HepG2 (cell line): ENCODE results near the gene TPBGL. TPM values are rescaled to one million over a fixed set of nuclear protein-coding genes. Genes with fewer than 3 reads are reported as not detected.

Experiments used
- ATAC-seq: fragments of 200-7000 bp; cut with Tn5 transposase; 3 replicates; pipeline ENCODE4 v1.9.1; 2020; ENCODE audit warnings: mild to moderate bottlenecking, moderate library complexity
- BruUV-seq: library from RNA; stranded (reverse); fragments of 400-500 nt; replicated peaks from 2 replicates; lab custom pipeline; 2021; lab: Mats Ljungman, UMichigan
- CTCF ChIA-PET: fragments of 300-600 bp; formaldehyde crosslinking; extraction: SDS; loops from one replicate; lab custom pipeline; 2021; ENCODE audit warnings: low total read pairs, inconsistent platforms, low intra/inter-chr PET ratio; lab: Yijun Ruan, JAX
- POLR2A ChIA-PET: fragments of 350-600 bp; sonication (Branson Sonifier 250); formaldehyde crosslinking; loops from one replicate; lab custom pipeline; 2020; ENCODE audit warnings: antibody characterized with exemption, inconsistent platforms; lab: Yijun Ruan, JAX
- DNase-seq: peaks from one replicate; pipeline ENCODE4 v3.0.0-alpha.2; 2015; ENCODE audit warnings: low spot score
- FAIRE-seq: peaks from 3 replicates; lab custom pipeline; 2011; peaks lifted over from hg19 to GRCh38; lab: Jason Lieb, UNC
- H2AFZ ChIP-seq: one replicate; pipeline ENCODE4 v1.6.1; 2011; ENCODE audit warnings: low read length, inconsistent platforms
- H3K27ac ChIP-seq: fragments of 300-600 bp; 3 replicates; pipeline ENCODE4 v1.8.0; 2011; ENCODE audit warnings: mixed run types, mild to moderate bottlenecking, mixed read lengths, low read length, inconsistent platforms; ENCODE audit not compliant: insufficient read depth; ENCODE audit errors: extremely low read length
- H3K27me3 ChIP-seq, 2 experiments: fragments of 200-600 bp in 1 of 2; 2 replicates in 1 of 2; 3 replicates in 1 of 2; pipeline versions ENCODE4 v1.6.0 to v1.8.0; 2011; ENCODE audit warnings: low read length in 2 of 2, mild to moderate bottlenecking in 2 of 2, moderate library complexity in 2 of 2, inconsistent platforms in 1 of 2; ENCODE audit not compliant: insufficient read depth in 2 of 2, control insufficient read depth in 1 of 2
- H3K36me3 ChIP-seq, 2 experiments: fragments of 200-600 bp in 1 of 2; replicated peaks in 1 of 2; 2 replicates in 1 of 2; 3 replicates in 1 of 2; pipeline versions ENCODE4 v1.5.1 to v1.8.0; 2011; ENCODE audit warnings: low read length in 2 of 2, inconsistent platforms in 1 of 2; ENCODE audit not compliant: insufficient read depth in 2 of 2, control insufficient read depth in 1 of 2
- H3K4me1 ChIP-seq: 2 replicates; pipeline ENCODE4 v1.5.1; 2012; ENCODE audit warnings: low read length, inconsistent platforms; ENCODE audit not compliant: insufficient read depth
- H3K4me2 ChIP-seq: 2 replicates; pipeline ENCODE4 v1.6.0; 2011; ENCODE audit warnings: low read depth, low read length, inconsistent platforms
- H3K4me3 ChIP-seq, 3 experiments: fragments of 200-600 bp in 1 of 3; sonication (generic), shearing (Covaris generic) in 1 of 3; replicated peaks in 1 of 3; 2 replicates each; pipeline ENCODE4 v1.5.1; 2011 to 2016; ENCODE audit warnings: low read length in 3 of 3, inconsistent platforms in 2 of 3, low read depth in 2 of 3, mild to moderate bottlenecking in 2 of 3, control low read depth in 1 of 3, mixed read lengths in 1 of 3; ENCODE audit not compliant: insufficient read depth in 1 of 3
- H3K79me2 ChIP-seq: one replicate; pipeline ENCODE4 v1.6.1; 2011; ENCODE audit warnings: low read length, inconsistent platforms; ENCODE audit not compliant: insufficient read depth
- H3K9ac ChIP-seq: 2 replicates; pipeline ENCODE4 v1.6.0; 2011; ENCODE audit warnings: mild to moderate bottlenecking, low read depth, low read length, inconsistent platforms; ENCODE audit not compliant: insufficient read depth
- H3K9me3 ChIP-seq: 2 replicates; pipeline ENCODE4 v1.5.1; 2012; ENCODE audit warnings: mild to moderate bottlenecking, low read length
- H4K20me1 ChIP-seq: 2 replicates; pipeline ENCODE4 v1.6.0; 2011; ENCODE audit warnings: inconsistent platforms, mild to moderate bottlenecking, low read length, moderate library complexity; ENCODE audit not compliant: insufficient read depth
- MBNL3 ChIP-seq: fragments of 250-450 bp; sonication (Bioruptor Pico); conservative IDR thresholded peaks from 2 replicates; pipeline ENCODE4 v1.8.0; 2022; ENCODE audit warnings: mild to moderate bottlenecking, inconsistent platforms
- ZNF124 ChIP-seq: sonication (generic); formaldehyde crosslinking; IDR thresholded peaks from 2 replicates; pipeline ENCODE4 v1.4.0; 2020; ENCODE audit warnings: missing genetic modification reagents
- ZNF44 ChIP-seq: sonication (generic); formaldehyde crosslinking; IDR thresholded peaks from 2 replicates; pipeline ENCODE4 v1.5.1; 2020; ENCODE audit warnings: mild to moderate bottlenecking, missing genetic modification reagents
- WGBS: methylation state at CpG from one replicate; pipeline ENCODE4 v1.1.6; 2017; ENCODE audit warnings: low lambda C conversion rate; 5-methylcytosine and 5-hydroxymethylcytosine counted together
- in situ Hi-C: cut with HindIII; loops from 2 replicates; pipeline ENCODE4 v1.10.0; 2017; ENCODE audit warnings: low pct_unique_long_range_greater_than_20kb; ENCODE audit not compliant: extremely low pct_ligation_motif_present
- intact Hi-C: fragments of 100-400 bp; cut with micrococcal nuclease; formaldehyde crosslinking; loops from one replicate; pipeline ENCODE4 v1.10.0; 2022; ENCODE audit not compliant: unreplicated experiment
- polyA plus RNA-seq, 8 experiments: library from polyadenylated mRNA; depleted of rRNA in 3 of 8; stranded (reverse) in 7 of 8; unstranded in 1 of 8; fragments of >200 nt; fragmentation: Illumina TruSeq in 4 of 8; extraction: Trizol in 4 of 8; gene quantifications; 2 replicates each; pipeline versions ENCODE4 v1.2.1 to v1.2.3, GENCODE V29; 2011 to 2016; ENCODE audit warnings: low read depth in 4 of 8, missing spikeins in 1 of 8, mixed read lengths in 1 of 8; ENCODE audit not compliant: insufficient read depth in 1 of 8
- total RNA-seq, 5 experiments: library from RNA; depleted of rRNA; stranded (reverse); fragments of >200 nt; fragmentation: Illumina TruSeq; extraction: Trizol; gene quantifications; 2 replicates each; pipeline ENCODE4 v1.2.3, GENCODE V29; 2016; ENCODE audit warnings: low read depth in 1 of 5
- TF ChIP-seq, protein P1 (sequence below): sonication (generic); formaldehyde crosslinking; IDR thresholded peaks from 2 replicates; pipeline ENCODE4 v1.4.0; 2020; ENCODE audit warnings: missing genetic modification reagents
- TF ChIP-seq, protein P2 (sequence below): sonication (generic); formaldehyde crosslinking; IDR thresholded peaks from 2 replicates; pipeline ENCODE4 v1.5.0; 2020; ENCODE audit warnings: mild to moderate bottlenecking, low read depth, missing genetic modification reagents, borderline replicate concordance
- TF ChIP-seq, protein P3 (sequence below): sonication (generic); formaldehyde crosslinking; conservative IDR thresholded peaks from 2 replicates; pipeline ENCODE4 v1.4.0; 2020; ENCODE audit warnings: missing genetic modification reagents
- TF ChIP-seq, protein P4 (sequence below): sonication (generic); formaldehyde crosslinking; IDR thresholded peaks from 2 replicates; pipeline ENCODE4 v1.8.0; 2023; ENCODE audit warnings: mild to moderate bottlenecking, missing genetic modification reagents

TPBGL gene
- total and polyA plus RNA-seq, 2 of the 13 experiments (the other 11 are each of a cell fraction or from before 2014, with no cell fraction given): not detected

DNA sequence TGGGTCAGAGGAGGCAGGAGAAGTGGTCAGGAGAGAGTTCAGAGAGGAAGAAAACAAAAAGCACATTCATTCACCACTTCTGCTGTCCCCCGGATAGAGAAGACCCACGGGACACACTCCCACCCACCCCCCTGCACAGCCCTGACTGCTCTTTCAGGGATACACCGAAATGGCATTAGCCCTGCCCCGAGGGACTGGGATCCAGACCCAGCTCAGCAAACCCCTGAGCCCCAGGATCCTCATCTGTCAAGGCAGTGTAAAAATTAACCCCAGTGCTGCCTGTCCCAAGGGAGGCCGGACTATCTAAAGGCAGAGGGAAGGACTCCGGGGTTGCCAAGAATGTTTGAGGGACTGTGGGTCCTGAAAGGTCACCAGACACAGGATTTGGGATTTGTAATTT is 31.2 kb downstream of the TPBGL start:
- POLR2A ChIA-PET: no interaction called here
- intact Hi-C loops (no loop called here), in situ Hi-C loops (no loop called here)

More for the DNA sequence above, 31.2 kb downstream of the TPBGL start:
- BruUV-seq: no TSS peak
- Histone ChIP-seq H3K36me3 (peaks cover 20 to 40% of the 10 kb centered on the region in 2 experiments; a peak in 4 of 5 replicates), H4K20me1 (no peaks in the 10 kb centered on the region), H3K4me1 (0 out of 2 replicates have a peak, but pooled peaks cover 3% of the 10 kb centered on the region), H2AFZ (no peak overlapping the region), H3K27me3 (no peaks in the 10 kb centered on the region), H3K4me3 (no peak overlapping the region), H3K79me2 (no peaks in the 10 kb centered on the region), H3K9ac (no peak overlapping the region), H3K27ac (no peak overlapping the region), H3K9me3 (no peaks in the 10 kb centered on the region), H3K4me2 (no peak overlapping the region)
- no peak for DNase-seq
- TF ChIP-seq, protein P1, sequence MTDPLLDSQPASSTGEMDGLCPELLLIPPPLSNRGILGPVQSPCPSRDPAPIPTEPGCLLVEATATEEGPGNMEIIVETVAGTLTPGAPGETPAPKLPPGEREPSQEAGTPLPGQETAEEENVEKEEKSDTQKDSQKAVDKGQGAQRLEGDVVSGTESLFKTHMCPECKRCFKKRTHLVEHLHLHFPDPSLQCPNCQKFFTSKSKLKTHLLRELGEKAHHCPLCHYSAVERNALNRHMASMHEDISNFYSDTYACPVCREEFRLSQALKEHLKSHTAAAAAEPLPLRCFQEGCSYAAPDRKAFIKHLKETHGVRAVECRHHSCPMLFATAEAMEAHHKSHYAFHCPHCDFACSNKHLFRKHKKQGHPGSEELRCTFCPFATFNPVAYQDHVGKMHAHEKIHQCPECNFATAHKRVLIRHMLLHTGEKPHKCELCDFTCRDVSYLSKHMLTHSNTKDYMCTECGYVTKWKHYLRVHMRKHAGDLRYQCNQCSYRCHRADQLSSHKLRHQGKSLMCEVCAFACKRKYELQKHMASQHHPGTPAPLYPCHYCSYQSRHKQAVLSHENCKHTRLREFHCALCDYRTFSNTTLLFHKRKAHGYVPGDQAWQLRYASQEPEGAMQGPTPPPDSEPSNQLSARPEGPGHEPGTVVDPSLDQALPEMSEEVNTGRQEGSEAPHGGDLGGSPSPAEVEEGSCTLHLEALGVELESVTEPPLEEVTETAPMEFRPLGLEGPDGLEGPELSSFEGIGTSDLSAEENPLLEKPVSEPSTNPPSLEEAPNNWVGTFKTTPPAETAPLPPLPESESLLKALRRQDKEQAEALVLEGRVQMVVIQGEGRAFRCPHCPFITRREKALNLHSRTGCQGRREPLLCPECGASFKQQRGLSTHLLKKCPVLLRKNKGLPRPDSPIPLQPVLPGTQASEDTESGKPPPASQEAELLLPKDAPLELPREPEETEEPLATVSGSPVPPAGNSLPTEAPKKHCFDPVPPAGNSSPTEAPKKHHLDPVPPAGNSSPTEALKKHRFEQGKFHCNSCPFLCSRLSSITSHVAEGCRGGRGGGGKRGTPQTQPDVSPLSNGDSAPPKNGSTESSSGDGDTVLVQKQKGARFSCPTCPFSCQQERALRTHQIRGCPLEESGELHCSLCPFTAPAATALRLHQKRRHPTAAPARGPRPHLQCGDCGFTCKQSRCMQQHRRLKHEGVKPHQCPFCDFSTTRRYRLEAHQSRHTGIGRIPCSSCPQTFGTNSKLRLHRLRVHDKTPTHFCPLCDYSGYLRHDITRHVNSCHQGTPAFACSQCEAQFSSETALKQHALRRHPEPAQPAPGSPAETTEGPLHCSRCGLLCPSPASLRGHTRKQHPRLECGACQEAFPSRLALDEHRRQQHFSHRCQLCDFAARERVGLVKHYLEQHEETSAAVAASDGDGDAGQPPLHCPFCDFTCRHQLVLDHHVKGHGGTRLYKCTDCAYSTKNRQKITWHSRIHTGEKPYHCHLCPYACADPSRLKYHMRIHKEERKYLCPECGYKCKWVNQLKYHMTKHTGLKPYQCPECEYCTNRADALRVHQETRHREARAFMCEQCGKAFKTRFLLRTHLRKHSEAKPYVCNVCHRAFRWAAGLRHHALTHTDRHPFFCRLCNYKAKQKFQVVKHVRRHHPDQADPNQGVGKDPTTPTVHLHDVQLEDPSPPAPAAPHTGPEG: no peak
- TF ChIP-seq, protein P2, sequence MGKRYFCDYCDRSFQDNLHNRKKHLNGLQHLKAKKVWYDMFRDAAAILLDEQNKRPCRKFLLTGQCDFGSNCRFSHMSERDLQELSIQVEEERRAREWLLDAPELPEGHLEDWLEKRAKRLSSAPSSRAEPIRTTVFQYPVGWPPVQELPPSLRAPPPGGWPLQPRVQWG (CRISPR knock-in tag): no peak
- TF ChIP-seq MBNL3 (CRISPR knock-in tag): no peak
- TF ChIP-seq, protein P3, sequence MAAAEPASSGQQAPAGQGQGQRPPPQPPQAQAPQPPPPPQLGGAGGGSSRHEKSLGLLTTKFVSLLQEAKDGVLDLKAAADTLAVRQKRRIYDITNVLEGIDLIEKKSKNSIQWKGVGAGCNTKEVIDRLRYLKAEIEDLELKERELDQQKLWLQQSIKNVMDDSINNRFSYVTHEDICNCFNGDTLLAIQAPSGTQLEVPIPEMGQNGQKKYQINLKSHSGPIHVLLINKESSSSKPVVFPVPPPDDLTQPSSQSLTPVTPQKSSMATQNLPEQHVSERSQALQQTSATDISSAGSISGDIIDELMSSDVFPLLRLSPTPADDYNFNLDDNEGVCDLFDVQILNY (CRISPR knock-in tag): no peak
- TF ChIP-seq ZNF44 (CRISPR knock-in tag): no peak
- TF ChIP-seq ZNF124 (CRISPR knock-in tag): no peak
- TF ChIP-seq, protein P4, sequence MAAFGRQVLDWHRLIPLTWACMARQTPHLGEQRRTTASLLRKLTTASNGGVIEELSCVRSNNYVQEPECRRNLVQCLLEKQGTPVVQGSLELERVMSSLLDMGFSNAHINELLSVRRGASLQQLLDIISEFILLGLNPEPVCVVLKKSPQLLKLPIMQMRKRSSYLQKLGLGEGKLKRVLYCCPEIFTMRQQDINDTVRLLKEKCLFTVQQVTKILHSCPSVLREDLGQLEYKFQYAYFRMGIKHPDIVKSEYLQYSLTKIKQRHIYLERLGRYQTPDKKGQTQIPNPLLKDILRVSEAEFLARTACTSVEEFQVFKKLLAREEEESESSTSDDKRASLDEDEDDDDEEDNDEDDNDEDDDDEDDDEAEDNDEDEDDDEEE (CRISPR knock-in tag): no peak
- 80% methylated on average over 6 of the region's 6 CpGs for WGBS
- no peak for ATAC-seq
- no peak for FAIRE-seq
- CTCF ChIA-PET: no interaction called here
